NCI-H82 treated with DMSO at 0.1 percent for 48 hours (cell line): ENCODE measurements around the gene TBRG1.
A peak's percentile ranks its signal among the peaks of the same experiment; 100 is the strongest.

Experiments
- DNase-seq: peaks from one replicate; lab custom pipeline; 2025; ENCODE audit not compliant: unreplicated experiment; lab: John Stamatoyannopoulos, UW

TBRG1 gene

DNA sequence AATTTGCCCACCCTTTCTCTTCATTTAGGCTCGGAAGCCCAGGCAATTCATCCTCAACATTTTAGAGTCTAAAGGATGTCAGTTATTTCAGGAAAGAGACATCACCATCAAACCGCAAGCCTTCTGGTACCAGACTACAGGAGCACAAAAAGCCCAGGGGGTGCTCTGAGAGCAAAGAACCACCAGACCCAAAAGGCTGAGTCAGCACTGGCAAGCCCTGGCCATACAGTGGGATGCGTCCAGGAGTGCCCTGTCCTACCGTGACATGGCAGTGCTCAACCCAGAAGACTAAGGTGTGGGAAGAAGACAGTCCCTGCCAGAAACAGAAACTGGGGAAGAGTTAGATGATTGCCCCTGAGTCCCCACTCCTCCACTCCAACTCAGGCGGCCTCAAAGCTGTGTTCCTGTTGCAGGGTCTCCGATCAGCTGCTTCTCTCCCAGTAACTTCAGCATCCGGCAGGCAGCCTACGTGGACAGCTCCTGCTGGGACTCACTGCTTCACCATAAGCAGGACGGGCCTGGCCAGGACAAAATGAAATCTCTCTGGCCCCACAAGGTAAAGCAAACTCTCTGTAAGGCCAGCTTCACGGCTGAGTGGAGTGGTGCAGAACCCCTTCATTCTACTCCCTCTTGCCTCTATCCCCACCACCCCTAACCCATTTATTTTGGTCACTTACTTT lies 10.0 kb upstream of the TBRG1 start:
- DNase-seq = no peak

DNA sequence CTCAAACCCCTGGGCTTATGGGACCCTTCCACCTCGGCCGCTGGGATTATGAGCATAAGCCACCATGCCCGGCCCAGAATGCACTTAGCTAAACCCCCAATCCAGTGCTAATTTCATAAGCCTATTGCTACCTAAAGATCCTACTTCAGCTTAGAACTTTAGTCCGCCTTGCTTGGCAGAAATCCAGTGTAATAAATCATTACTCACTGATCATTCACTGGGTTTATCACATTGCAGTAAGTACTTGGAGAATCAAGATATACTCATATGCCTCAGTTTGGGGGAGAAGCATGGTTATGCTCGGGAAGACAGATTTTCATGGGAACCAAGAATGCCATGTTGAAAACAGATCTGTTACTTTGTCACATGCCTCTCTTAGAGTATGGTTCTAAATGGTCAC lies 3.8 kb upstream of the TBRG1 start:
- DNase-seq = peak; percentile 29

DNA sequence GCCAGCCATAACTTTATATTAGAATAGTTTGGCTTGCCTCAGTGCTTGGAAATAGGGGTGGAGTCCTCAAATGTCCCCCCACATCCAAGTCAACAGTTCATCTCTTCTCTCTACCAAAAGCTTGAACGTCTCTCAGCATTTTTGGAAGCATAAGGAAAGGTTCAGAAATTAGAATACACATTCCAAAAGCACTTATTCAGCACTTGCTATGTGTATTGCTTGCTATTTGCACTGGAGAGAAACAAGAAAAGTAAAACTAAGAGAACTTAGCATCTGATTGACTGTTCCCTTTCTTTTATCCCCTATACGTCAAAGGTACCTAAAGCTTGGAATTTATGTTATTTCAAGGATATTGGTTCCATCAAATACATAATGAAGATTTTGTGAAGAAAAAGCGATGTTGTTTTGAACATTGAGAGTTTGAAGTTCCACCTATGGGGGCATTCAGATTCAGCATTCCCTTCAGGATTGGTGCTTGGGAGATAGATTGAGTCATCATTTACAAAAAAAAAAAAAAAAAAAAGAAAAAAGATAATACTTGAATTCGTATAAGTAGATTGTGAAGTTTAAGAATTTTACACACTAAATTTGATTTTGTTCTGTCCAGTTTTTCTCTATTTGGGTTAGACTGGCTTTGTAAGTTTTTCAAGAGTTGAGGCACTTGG lies 1.3 kb downstream of the TBRG1 start:
- no peak for DNase-seq

DNA sequence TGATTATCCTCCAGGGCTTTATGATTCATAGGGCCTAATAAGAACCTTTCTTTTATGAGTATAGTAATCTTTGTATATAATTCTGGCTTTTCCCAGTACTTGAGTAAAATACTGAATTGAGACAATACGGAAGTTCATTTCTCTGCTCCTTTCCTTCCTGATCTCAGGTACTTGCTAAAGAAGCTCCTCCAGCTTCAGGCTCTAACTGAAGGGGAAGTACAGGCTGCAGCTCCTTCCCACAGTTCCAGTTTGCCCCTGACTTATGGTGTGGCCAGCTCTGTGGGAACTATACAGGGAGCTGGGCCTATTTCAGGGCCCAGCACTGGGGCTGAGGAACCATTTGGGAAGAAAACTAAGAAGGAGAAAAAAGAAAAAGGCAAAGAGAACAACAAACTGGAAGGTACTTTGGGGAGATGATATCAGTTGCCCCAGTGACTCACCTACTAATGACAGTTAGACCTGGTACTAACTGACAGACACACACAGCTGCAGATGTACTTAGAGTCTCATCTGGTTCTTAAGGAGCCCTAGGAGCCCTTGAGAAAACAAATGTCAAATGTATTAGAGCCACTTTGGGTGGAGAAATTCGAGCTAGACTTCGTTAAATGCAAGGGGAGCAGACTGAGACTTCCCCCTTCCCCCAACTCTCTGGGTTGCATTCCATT lies 3.0 kb downstream of the TBRG1 start:
- DNase-seq = no peak

DNA sequence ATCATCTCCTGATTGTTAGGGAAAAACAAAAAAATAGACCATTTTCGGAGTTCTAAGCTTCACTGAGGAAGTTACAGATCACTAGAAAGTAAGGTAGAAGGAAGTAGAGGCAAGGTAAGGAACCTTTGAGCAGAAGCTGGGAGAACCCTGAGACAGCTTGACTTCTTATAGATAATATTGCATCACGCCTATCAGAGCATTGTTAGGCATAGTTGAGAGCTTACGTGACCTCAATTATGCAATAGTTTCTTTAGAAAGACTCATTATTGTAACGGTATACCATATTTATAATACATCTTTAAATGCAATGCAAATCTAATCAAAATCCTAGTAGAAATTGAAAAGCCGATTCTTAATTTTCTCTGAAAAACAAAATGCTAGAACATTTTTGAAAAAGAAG lies 4.9 kb downstream of the TBRG1 start:
- DNase-seq = no peak

DNA sequence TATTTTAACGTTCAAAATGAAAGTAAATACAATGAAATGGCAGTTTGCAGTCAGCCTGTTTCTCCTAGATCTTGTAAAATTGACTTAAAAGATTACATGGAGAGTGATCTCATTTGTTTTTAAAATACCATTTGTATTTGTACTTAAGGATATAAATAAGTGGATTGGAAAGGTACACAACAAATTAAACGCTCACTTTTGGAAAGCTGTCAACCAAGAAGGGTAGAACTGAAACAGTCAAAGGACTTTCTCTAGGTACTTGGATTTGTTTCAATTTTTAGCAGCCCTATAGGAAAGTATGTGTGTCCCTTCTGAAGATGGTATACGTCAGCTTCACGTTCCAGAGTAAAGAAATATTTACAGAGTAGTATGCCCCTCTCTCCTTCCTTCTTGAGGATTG lies 7.3 kb downstream of the TBRG1 start:
- DNase-seq = no peak

DNA sequence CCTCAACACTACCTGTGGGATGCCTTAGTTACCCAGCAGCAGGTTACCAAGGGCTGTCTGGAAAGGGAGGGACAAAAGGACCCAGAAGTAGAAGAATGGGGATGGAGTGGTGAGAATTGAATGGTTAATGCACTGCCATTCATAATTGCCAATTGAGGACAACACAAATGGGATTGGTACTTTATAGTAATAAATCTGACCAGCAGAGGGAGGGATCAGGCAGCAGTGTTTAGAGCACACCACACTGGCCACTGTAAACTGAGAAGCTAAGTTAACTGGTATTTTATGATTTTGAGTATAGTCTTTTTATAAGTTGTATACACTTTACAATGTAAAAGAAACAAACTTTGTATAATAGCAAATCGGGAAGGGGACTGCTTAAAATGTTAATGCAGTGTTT lies 10.7 kb downstream of the TBRG1 start:
- DNase-seq = no peak

DNA sequence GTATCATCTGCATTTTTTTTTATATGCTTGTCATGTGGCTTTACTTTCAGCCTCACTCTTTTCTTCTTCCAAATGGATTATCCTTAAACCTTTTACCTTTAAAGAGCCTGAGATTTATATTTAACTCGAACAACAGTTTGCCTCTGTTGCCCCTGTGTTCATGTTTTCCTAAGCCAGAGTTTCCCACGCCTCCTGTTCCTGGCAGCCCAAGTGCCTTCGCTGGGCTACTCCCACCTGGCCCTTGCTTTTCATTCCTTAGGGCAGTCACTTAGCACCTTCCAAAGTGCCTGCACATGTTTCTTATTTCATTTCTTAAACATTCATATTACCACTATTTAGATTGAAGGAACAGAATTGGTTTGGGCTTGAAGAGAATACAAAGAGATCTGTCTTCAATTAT lies 13.3 kb downstream of the TBRG1 start:
- DNase-seq = no peak

DNA sequence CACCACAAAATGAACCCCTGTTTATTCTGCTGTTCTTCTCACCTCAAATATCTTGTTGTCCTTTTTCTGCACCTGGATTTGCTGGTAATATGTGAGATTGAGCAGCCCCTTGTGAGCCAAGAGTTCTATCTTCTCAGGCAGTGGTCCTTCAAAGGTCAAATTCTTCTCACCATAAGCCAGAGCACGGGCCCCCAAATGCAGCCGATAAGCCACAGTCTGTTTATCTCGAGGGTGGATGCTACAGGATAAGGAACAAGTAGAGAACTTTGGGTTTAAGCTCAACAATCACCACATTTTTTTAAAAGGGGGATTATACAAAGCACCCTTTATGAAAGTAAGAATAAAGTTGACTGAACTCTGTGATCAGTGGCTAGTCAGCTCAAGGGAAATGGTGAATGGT lies 15.8 kb downstream of the TBRG1 start:
- no peak for DNase-seq

DNA sequence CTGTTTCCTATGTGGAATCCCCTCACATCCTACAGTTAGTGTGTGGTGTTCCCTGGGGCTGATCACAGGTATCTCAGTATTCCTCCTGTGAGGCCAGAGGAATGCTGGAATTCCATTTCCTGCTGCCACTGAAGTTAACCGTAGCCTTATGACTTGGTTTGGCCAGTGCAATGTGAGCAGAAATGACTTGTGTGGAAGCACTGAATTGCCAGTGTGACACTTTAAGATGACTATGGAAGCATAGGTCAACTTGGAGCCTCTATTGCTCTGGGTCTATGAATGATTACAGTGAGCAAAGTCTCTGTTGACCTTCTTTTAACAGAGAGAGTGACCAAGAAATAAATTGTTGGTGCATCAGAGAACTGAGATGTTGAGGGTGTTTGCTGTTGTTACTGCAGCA lies 16.5 kb downstream of the TBRG1 start:
- no peak for DNase-seq

DNA sequence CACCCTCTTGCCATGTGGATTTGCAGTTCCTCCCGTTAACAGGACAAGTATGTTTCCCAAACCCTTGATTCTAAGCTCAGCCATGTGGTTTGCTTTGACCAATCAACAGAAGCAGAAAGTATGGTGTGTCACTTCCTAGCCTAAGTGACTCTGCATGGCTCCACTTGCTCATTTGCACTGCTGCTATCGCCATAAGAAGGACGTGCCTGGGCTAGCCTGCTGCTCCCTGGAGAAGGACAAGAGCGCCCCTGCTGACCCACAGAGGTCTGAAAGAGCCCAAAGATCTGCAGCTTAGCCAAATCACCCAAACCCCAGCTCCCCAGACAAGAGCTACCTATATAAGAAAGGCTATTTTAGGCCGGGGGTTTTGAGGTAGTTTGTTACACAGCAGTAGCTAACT lies 18.0 kb downstream of the TBRG1 start:
- DNase-seq = no peak

DNA sequence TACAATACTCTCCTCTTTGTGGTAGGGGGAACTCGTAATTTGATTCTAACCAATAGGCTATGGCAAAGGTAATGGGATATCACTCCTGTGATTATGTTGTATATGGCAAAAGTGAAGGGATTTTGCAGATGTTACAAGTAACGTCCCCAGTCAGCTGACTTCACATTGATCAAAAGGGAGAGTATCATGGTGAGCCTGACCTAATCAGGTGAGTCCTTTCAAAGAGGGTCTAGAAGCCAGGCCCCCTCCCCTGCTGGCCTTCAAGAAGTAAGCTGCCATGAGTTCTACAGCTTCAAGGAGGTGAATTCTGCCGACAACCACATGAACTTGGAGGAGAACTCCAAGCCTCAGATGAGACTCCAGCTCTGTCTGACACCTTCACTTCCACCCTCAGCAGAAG lies 20.0 kb downstream of the TBRG1 start:
- no peak for DNase-seq

DNA sequence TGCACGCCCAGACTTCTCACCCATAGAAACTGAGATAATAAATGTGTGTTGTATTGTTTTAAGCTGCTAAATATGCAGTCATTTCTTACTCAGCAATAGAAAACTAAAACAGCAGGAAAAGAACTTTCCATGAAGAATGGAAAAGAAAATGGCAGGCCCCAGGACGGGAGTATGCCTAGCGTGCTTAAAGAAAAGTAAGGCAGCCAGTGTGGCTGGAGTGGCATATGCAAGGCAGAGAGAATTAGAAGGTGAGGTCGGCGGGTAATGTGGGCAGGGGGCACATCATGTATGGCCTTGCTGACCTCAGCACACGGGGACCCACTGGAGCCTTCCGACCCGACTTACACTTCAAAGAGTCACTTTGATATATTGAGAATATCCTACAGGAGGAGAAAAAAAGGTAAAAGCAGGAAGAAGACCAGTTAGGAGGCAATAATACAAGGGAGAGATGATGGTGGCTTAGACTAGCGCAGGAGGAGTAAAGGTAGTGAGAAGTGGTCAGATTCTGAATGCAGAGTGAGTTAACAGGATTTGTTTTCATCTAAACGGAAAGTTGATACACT lies 20.5 kb downstream of the TBRG1 start:
- DNase-seq = no peak

DNA sequence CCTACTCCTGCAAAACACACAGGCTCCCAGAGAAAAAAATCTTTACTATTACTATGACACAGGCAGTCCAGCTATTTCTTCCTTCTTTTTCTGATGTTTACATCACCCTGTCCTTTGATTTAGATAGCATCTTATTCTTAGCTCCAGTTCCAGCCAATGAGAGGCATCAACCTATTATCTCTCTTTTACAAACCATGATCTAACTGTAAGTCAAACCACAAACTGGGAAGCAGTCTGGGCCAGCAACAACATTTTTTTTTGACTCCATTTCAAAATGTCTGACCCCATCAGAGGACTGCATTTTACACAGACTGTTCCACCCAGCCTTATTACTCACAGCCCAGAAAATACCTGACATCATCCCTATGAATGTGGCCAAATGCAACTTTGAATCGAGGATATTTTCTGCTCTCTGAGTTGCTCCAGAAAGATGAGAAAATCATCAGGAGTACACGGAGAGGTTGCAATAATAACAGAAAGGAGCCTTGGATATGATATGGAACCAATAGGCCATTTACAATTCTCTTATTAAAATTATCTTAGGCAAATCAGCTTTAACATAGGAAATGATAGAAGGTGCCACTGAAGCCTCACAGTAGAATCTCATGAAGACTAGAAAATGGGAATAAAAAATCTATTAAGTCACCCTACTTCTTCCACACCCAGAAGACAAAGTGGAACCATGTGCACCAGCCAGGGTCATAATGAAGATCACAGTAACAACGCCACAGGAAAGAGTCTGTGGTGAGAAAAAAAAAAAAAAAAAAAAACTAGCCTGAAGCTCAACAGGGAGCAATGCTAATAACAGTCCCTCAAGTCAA lies 21.2 kb downstream of the TBRG1 start:
- DNase-seq = no peak

DNA sequence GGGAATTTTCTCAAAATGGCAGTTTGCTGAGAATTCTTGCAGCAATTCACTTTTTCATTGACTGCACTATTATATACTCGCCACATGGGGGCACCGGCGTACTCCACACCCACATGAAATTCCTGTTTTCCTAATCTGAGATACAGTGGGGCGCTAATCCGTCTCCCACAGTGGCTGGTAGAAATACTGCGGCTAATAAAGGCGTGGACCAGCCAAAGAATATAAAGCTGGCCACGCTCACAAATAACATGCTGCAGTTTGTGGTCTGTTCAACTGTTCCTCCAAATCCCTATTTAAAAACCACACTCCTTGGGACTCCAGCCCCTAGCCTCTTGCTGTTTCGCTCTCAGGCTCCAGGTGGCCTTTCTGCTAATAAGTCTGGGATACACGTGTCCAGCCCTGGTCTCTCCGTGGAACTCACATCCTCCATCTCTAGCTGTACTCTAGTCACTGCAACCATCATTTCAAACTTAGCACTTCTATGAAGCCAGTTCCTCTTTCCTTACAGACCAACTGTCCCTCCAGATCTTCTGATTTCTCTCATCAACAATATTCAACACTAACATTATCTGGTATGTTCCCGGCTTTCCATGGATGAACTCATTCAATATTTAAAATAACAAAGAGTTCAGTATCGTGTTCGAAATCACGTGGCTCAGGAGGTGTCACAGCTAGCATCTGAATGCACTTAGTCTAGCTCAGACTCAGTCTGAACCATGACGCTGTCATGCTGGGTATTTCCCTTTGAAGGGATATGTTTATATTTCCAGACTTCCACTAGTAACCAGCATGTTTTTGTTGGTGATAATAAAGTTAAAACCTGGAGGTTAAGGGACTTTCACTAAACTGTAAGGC lies 22.0 kb downstream of the TBRG1 start:
- DNase-seq = peak; percentile 38

DNA sequence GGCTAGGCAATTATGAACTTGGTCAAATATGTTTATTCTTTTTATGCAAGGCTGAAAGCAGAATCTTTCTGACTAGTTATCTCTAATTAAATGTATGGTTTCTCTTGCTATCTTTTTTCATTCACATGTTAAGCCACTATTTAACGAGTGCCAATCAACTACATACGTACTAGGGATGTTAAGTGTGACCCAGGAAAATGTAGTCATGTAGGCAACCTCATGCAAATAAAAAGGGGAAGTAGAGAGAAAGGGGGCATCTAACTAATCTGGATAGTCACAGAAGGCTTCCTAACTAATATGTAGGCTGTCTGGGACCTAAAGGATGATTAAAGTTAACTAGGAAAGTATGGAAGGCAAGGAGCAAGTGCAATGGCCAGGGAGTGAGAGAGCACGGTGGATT lies 23.5 kb downstream of the TBRG1 start:
- DNase-seq = no peak

DNA sequence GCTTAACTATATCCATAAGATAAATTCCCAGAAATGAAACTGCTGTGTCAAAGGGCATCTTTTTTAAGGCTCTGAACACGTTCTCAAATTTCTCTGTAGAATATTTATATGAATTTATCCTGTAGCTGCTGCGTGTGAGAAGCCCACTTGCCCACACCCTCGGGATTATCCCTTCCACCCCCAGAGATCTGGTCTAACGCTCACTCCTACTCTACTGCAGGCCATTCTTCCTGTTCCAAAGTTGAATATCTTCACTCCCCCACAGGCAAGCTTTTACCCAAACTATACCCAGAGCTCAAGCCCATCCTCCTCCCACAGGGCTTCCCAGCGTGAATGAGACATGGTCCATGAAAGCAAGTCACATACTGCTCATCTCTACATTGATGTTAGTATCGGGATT lies 25.9 kb downstream of the TBRG1 start:
- DNase-seq = no peak

DNA sequence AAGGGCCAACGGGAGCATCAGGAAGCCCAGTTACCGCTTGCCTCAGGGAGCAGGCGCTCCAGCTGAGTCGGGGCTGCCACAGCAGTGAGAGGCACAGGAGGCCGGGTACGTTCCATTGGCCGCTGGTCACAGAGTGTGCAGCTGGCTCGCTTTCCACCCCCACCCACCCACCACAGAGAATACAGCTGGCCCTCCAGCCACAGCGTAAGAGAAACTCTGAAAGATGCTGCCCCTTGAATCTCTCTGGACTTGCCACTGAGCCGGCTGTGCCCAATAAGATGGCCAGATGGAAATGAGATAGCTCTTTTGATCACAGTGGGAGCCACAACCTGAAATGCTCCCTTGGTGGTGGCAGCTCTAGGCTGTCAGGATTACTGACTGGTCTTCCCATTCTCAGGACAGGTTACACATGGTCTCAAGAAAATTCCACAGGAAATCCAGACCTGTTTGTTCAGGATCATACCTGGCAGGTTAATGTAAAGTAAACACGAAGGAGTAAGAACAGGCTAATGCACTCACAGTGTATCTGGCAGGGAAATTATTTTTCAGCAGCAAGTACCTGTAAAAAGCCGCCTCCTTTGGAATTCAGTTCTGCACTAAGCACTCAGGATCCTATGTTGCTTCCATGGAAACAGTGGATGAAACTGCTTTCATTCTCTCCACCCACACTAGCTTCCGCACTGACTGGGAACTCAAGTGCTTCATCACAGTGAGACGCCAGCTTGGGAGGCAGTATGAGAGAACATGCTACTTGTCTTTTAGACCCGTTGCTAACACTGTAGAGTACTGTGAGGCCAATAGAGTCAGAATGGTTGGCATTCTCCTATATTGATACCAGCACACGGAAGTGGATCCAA lies 34.3 kb downstream of the TBRG1 start:
- no peak for DNase-seq

DNA sequence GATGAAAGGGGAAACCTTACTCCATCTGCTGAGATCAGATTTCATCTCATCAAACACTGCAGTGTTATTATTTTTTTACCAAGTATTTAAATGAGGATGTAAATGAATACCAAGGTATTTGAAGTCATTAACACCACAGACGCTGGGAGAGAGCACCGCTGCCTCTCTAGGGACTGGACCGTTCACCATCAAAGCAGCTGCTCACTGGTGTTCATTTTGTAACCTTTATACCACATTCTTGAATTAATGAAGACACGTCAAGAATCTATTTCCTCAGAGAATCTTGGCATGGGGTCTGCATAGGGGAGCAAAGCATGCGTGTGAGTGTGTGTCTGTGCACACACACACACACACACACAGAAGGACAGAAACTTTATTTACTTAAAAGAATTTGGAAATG lies 35.2 kb downstream of the TBRG1 start:
- DNase-seq = no peak

DNA sequence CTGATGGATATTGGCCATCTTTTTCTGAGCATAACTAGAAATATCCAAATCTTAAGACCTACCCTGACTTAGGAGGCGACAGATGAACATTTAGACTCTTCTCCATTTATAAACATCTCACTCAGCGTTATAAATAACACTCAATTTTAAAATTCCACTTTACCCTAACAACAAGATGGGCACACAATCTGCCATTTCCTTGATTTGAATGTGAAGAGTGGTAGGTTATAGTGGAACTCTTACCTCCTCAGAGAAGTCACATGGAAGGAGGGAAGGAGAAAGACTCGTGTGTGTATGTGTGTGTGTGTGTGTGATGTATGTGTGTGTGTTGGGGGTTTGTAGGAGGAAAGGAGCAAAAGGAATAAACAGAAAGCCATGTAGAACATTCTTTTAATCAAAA lies 35.8 kb downstream of the TBRG1 start:
- no peak for DNase-seq
